ENCODE measurements around the gene HCN2. TPM values are rescaled to one million over a fixed set of nuclear protein-coding genes. Genes with fewer than 3 reads are reported as not detected.

The HCN2 gene
- total RNA-seq, 1 donor from 2014 or later: 2.3 TPM

Other genes starting within 250 kb of the HCN2 start
- 25.4 and 28.3 TPM in 2 replicates for gene MIER2, start 245.1 kb upstream of the HCN2 start, total RNA-seq
- 0.12 TPM in 1 of 2 replicates, not detected in the other for gene C2CD4C, start 180.7 kb upstream of the HCN2 start, total RNA-seq
- gene SHC2, start 128.8 kb upstream of the HCN2 start, total RNA-seq: not detected in 2 replicates
- 0.22 and 0.51 TPM in 2 replicates for gene MADCAM1, start 93.4 kb upstream of the HCN2 start, total RNA-seq
- 22.0 and 23.6 TPM in 2 replicates for gene TPGS1, start 82.4 kb upstream of the HCN2 start, total RNA-seq
- 47.9 and 49.5 TPM in 2 replicates for gene CDC34, start 58.1 kb upstream of the HCN2 start, total RNA-seq
- 84.1 and 86.2 TPM in 2 replicates for gene GZMM, start 45.8 kb upstream of the HCN2 start, total RNA-seq
- 257 and 261 TPM in 2 replicates for gene BSG, start 17.3 kb upstream of the HCN2 start, total RNA-seq
- gene POLRMT, start 43.7 kb downstream of the HCN2 start, total RNA-seq: 62.7 and 63.4 TPM in 2 replicates
- gene FGF22, start 50.0 kb downstream of the HCN2 start, total RNA-seq: 0.15 TPM in 1 of 2 replicates, not detected in the other
- 80.2 and 85.2 TPM in 2 replicates for gene RNF126, start 73.3 kb downstream of the HCN2 start, total RNA-seq
- 1.6 TPM in 2 replicates for gene FSTL3, start 86.5 kb downstream of the HCN2 start, total RNA-seq
- gene PRSS57, start 105.6 kb downstream of the HCN2 start, total RNA-seq: not detected in 2 replicates
- gene PALM, start 119.1 kb downstream of the HCN2 start, total RNA-seq: not detected in 2 replicates
- gene MISP, start 161.2 kb downstream of the HCN2 start, total RNA-seq: not detected in 2 replicates
- 550 and 562 TPM in 2 replicates for gene PTBP1, start 207.6 kb downstream of the HCN2 start, total RNA-seq
- not detected in 2 replicates for gene PLPPR3, start 232.1 kb downstream of the HCN2 start, total RNA-seq
- not detected in 2 replicates for gene AZU1, start 238.0 kb downstream of the HCN2 start, total RNA-seq